ENCODE measurements around the gene DYSF.
"Not testable (repeated sequence)": the region's sequence is repeated elsewhere in the genome, so short reads cannot be mapped to it uniquely, and the experiment has no call there.

Gene DYSF

DNA sequence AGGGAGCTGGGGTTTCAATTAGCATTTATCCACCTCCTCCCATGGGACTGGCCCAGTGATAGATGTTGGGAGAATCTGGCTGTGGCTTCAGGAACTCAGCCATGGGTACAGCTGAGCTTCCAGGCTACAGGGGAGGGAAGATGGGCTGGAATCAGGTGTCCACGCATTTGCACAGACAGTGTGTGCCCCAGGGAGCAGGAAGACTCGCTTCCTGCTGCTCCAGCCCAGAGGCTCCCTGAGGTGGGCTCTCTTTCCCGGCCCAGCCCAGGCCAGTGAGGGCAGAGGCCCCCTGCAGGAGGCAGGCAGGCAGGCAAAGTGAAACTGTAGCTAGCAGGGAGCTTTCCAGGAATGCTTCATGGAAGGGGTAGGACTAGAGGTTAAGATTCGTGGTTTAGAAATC lies 28.7 kb downstream of the DYSF start:
- H3K27ac ChIP-seq: no peak overlapping the region
- no peak for TF ChIP-seq ZFX (IDR thresholded peaks at IDR 0.05)
- TF ChIP-seq, protein P1, sequence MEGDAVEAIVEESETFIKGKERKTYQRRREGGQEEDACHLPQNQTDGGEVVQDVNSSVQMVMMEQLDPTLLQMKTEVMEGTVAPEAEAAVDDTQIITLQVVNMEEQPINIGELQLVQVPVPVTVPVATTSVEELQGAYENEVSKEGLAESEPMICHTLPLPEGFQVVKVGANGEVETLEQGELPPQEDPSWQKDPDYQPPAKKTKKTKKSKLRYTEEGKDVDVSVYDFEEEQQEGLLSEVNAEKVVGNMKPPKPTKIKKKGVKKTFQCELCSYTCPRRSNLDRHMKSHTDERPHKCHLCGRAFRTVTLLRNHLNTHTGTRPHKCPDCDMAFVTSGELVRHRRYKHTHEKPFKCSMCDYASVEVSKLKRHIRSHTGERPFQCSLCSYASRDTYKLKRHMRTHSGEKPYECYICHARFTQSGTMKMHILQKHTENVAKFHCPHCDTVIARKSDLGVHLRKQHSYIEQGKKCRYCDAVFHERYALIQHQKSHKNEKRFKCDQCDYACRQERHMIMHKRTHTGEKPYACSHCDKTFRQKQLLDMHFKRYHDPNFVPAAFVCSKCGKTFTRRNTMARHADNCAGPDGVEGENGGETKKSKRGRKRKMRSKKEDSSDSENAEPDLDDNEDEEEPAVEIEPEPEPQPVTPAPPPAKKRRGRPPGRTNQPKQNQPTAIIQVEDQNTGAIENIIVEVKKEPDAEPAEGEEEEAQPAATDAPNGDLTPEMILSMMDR (conservative IDR thresholded peaks at IDR 0.05): no peak

DNA sequence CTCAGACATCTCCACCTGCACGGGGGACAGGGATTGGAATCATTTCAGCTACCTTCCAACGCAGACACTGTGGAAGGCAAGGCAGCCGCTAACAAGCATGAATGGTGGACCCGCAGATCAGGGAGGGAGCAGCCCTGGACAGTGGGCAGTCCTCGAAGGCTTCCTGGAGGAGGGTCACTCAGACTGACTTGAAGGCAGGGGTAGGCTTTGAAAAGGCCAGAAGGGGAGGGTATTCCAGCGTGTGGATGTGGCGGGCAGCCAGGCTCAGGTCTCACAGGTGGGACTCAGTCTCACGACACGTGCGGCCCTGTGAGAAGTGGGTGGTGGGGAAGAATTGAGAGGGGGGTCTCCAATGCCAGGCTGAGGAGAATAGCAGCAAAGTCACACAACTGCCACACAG lies 29.9 kb downstream of the DYSF start:
- H3K27ac ChIP-seq: no peak overlapping the region
- TF ChIP-seq, protein P1 (conservative IDR thresholded peaks at IDR 0.05): no peak
- TF ChIP-seq ZFX (IDR thresholded peaks at IDR 0.05): no peak

DNA sequence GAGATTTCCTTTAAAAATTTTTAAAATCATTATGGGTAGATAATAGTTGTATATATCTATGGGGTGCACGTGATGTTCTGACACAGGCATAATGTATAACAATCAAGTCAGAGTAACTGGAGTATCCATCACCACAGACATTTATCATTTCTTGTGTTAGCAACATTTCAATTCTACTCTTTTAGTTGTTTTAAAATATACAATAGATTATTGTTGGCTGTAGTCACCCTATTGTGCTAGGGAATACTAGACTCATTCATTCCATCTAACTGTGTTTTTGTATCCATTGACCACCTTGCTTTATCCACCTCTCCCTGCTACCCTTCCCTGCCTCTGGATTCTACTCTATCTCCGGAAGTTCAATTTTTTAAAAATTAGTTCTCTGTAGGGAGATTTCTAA lies 31.0 kb downstream of the DYSF start:
- TF ChIP-seq, protein P1 (conservative IDR thresholded peaks at IDR 0.05): no peak
- no peak for TF ChIP-seq ZFX (IDR thresholded peaks at IDR 0.05)
- H3K27ac ChIP-seq: no peak overlapping the region

DNA sequence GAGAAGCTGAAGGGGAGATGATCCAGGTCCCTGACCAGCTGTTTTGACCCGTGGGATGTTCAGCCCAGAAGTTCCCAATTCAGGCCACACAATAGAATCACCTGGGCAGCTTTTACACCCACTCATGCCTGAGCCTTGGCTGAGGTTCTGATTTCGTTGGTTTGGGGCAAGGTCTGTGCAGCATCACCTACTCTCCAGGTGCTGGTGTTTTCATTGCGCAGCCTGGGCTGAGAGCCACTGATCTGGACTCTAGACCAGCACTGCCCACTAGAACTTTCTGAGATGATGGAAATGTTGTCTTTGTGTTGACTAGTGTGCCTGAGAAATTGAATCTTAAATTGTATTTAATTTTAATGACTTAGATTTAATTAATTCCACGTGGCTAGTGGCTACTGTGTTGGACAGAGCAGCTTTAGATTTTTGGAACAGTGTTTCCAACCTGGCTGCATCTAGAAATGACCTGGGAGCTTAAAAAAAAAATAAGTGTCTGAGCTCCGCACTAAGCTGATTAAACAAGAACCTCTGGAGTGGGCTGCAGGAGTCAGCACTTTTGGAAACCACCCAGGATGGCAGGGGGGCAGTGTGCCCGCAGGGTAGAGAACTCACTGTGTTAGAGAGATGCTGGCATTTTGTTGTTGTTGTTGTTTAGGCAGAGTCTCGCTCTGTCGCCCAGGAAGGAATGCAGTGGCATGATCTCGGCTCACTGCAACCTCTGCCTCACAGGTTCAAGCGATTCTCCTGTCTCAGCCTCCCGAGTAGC lies 33.7 kb downstream of the DYSF start:
- no peak overlapping the region for H3K27ac ChIP-seq
- TF ChIP-seq, protein P1 (conservative IDR thresholded peaks at IDR 0.05): no peak
- no peak for TF ChIP-seq ZFX (IDR thresholded peaks at IDR 0.05)

DNA sequence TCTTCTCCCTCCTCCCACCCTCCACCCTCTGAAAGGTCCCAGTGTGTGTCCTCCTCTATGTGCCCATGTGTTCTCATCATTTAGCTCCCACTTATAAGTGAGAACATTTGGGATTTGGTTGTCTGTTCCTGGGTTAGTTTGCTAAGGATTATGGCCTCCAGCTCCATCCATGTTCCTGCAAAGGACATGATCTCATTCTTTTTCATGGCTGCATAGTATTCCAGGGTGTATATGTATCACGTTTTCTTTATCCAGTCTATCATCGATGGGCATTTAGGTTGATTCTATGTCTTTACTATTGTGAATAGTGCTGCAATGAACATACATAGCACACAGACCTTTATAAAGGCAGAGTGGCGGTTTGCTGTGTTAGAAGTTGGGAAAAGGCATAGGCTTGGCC lies 38.2 kb downstream of the DYSF start:
- not testable (repeated sequence) for H3K27ac ChIP-seq

DNA sequence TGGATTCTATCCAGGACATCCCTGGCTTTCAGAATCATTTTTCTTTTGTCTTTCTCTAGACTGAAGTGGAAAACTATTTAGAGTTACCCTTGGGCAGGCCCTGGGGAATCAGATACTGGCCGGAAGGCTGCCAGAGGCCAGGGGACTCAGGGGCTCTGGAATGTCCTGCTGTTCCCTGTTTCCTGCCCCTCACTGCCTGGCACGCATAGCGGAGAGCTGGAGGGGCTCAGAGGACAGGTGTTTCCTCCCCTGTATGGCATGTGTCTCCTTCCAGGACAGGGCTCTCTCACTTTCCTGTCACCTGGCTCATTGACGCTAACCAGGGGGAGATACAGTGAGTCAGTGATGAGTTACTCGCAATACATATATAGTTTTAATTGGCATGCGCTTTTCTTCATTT lies 38.8 kb downstream of the DYSF start:
- H3K27ac ChIP-seq: no peak overlapping the region
- TF ChIP-seq, protein P1 (conservative IDR thresholded peaks at IDR 0.05): no peak
- no peak for TF ChIP-seq ZFX (IDR thresholded peaks at IDR 0.05)

DNA sequence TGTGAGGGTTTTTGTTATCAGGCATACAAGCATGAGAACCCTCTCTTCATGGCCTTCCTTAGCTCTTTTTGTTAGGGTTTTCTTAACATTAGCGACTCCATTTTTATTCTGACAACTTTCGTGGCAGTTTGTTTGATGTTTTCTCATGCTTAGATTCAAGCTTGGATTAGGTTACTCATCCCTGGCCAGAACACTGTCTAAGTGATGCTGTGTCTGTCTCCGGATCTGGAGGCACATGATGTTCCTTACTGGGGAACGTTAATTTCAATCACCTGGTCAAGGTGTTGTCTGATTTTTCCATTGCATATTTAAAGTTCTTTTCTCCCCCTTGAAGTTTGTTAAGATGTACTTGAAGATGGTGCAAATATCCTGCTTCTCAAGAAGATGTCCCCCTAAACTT lies 40.7 kb downstream of the DYSF start:
- no peak for TF ChIP-seq ZFX (IDR thresholded peaks at IDR 0.05)

DNA sequence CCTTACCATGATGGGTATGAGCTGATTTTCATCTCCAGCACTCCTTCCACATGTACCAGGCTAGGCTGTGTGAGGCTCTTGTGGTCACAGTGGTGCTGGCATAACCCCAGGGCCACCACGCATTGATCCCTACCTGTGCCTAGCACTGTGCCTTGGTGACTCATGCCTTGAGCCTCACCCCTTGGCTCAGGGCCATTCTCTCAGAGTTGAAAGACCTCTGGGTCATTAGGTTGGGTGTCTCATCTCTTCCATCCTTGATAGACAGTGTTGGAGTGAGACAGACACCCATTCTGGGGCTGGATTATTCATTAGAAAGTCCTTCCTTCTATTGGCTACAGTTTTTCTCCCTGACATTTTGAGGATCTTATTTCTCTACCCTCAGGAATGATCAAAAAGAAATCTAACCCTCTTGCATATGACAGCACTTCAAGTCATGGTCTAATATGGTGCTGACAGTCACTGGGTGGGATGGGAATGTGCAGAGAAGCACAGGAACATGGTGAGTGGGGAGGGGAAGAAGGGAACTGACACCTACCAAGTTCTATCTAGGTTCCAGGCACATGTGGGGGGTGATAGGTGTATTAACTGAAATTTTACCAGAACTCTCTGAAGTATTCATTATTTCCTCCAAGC lies 41.3 kb downstream of the DYSF start:
- no peak overlapping the region for H3K27ac ChIP-seq
- no peak for TF ChIP-seq ZFX (IDR thresholded peaks at IDR 0.05)
- TF ChIP-seq, protein P1 (conservative IDR thresholded peaks at IDR 0.05): no peak

More for the DNA sequence above, 40.7 kb downstream of the DYSF start:
- no peak overlapping the region for H3K27ac ChIP-seq

Data from C4-2B (cell line).